Endothelial cell of umbilical vein (primary cell): ENCODE data around the gene RAB24. TPM values are rescaled to one million over a fixed set of nuclear protein-coding genes. Genes with fewer than 3 reads are reported as not detected.

ENCODE experiments used
- BruUV-seq: library from RNA; stranded (reverse); fragments of 400-500 nt; replicated peaks from 2 replicates; lab custom pipeline; 2021; lab: Mats Ljungman, UMichigan
- CTCF ChIA-PET: fragments of 300-600, 350-600 bp; sonication (Branson Sonifier 250); formaldehyde crosslinking; loops from one replicate; lab custom pipeline; 2021; ENCODE audit warnings: antibody characterized with exemption, inconsistent platforms; lab: Charles Lee
- POLR2A ChIA-PET: fragments of 300-600, 350-600 bp; sonication (Branson Sonifier 250); formaldehyde crosslinking; loops from one replicate; lab custom pipeline; 2021; ENCODE audit warnings: antibody characterized with exemption, inconsistent platforms; lab: Charles Lee
- DNase-seq: peaks from one replicate; pipeline ENCODE4 v3.0.0-alpha.2; 2011; ENCODE audit warnings: low read depth, low spot score
- FAIRE-seq: peaks from 2 replicates; lab custom pipeline; 2011; peaks lifted over from hg19 to GRCh38; lab: Jason Lieb, UNC
- H2AFZ ChIP-seq: 2 replicates; pipeline ENCODE4 v1.6.0; 2012; ENCODE audit warnings: low read depth, low read length, control low read depth, inconsistent platforms
- H3K27ac ChIP-seq: 2 replicates; pipeline ENCODE4 v1.5.1; 2011; ENCODE audit warnings: low read depth, mild to moderate bottlenecking, control low read depth, low read length, moderate library complexity; ENCODE audit not compliant: insufficient read depth
- H3K27me3 ChIP-seq, 2 experiments: 2 replicates each; pipeline versions ENCODE4 v1.6.0 to v1.6.1; 2011; ENCODE audit warnings: low read length in 2 of 2, mixed read lengths in 1 of 2; ENCODE audit not compliant: control insufficient read depth in 2 of 2, insufficient read depth in 2 of 2
- H3K36me3 ChIP-seq, 2 experiments: 2 replicates in 1 of 2; 3 replicates in 1 of 2; pipeline ENCODE4 v1.5.1; 2011; ENCODE audit warnings: low read length in 2 of 2, mild to moderate bottlenecking in 1 of 2, moderate library complexity in 1 of 2; ENCODE audit not compliant: control insufficient read depth in 2 of 2, insufficient read depth in 2 of 2; ENCODE audit errors: extremely low read depth in 1 of 2
- H3K4me1 ChIP-seq: 3 replicates; pipeline ENCODE4 v1.5.1; 2011; ENCODE audit warnings: mild to moderate bottlenecking, low read length; ENCODE audit not compliant: control insufficient read depth, insufficient read depth; ENCODE audit errors: extremely low read depth
- H3K4me2 ChIP-seq: 2 replicates; pipeline ENCODE4 v1.6.1; 2011; ENCODE audit warnings: low read length, control low read depth, mixed read lengths; ENCODE audit not compliant: insufficient read depth
- H3K4me3 ChIP-seq, 3 experiments: fragments of 200-600 bp in 1 of 3; sonication (generic), shearing (Covaris generic) in 1 of 3; replicated peaks in 1 of 3; 2 replicates each; pipeline ENCODE4 v1.5.1; 2011 to 2016; ENCODE audit warnings: control low read depth in 3 of 3, low read length in 3 of 3, mild to moderate bottlenecking in 2 of 3, inconsistent platforms in 1 of 3, low read depth in 1 of 3, moderate library complexity in 1 of 3; ENCODE audit not compliant: insufficient read depth in 1 of 3
- H3K79me2 ChIP-seq: 2 replicates; pipeline ENCODE4 v1.6.0; 2012; ENCODE audit warnings: low read length, inconsistent platforms; ENCODE audit not compliant: control insufficient read depth, insufficient read depth
- H3K9ac ChIP-seq: replicated peaks from 2 replicates; pipeline ENCODE3; 2011; ENCODE audit warnings: low read length, control low read depth; ENCODE audit not compliant: insufficient read depth; ENCODE audit errors: extremely low read depth
- H3K9me1 ChIP-seq: replicated peaks from 3 replicates; pipeline ENCODE4 v1.6.0; 2011; ENCODE audit warnings: mild to moderate bottlenecking, low read length; ENCODE audit not compliant: control insufficient read depth, insufficient read depth; ENCODE audit errors: extremely low read depth
- H3K9me3 ChIP-seq: replicated peaks from 2 replicates; pipeline ENCODE4 v1.5.1; 2012; ENCODE audit warnings: low read length, inconsistent platforms; ENCODE audit not compliant: control insufficient read depth, insufficient read depth
- H4K20me1 ChIP-seq: replicated peaks from 2 replicates; pipeline ENCODE3; 2011; ENCODE audit warnings: mild to moderate bottlenecking, low read length; ENCODE audit not compliant: control insufficient read depth, insufficient read depth; ENCODE audit errors: extremely low read depth
- EZH2 ChIP-seq: IDR thresholded peaks from 2 replicates; pipeline ENCODE4 v1.6.1; 2012; ENCODE audit warnings: borderline replicate concordance, low read depth, mild to moderate bottlenecking, moderate library complexity, low read length, inconsistent platforms; ENCODE audit not compliant: severe bottlenecking
- JUN ChIP-seq: IDR thresholded peaks from 2 replicates; pipeline ENCODE4 v1.6.1; 2011; ENCODE audit warnings: borderline replicate concordance, low read depth; ENCODE audit not compliant: insufficient read length, insufficient read depth
- MYC ChIP-seq: IDR thresholded peaks from one replicate; pipeline ENCODE4 v1.6.1; 2011; ENCODE audit warnings: mild to moderate bottlenecking, low read depth, low read length
- POLR2AphosphoS5 ChIP-seq: IDR thresholded peaks from 2 replicates; pipeline ENCODE4 v1.6.1; 2012; ENCODE audit warnings: low read depth, mild to moderate bottlenecking, control low read depth, low read length, moderate library complexity; ENCODE audit not compliant: insufficient read depth
- dilution Hi-C: fragments of 300-500 bp; cut with MboI; formaldehyde crosslinking; loops from one replicate; pipeline ENCODE4 v1.15.0; 2019; ENCODE audit warnings: low sequenced_read_pairs; ENCODE audit not compliant: extremely low pct_ligation_motif_present
- intact Hi-C: fragments of 100-400 bp; cut with micrococcal nuclease; formaldehyde crosslinking; loops from one replicate; pipeline ENCODE4 v1.10.0; 2022
- polyA plus RNA-seq, 4 experiments: library from polyadenylated mRNA; depleted of rRNA in 3 of 4; stranded (reverse) in 3 of 4; unstranded in 1 of 4; fragments of >200 nt; gene quantifications; 2 replicates each; pipeline versions ENCODE4 v1.2.1 to v1.2.3, GENCODE V29; 2011 to 2012; ENCODE audit warnings: missing spikeins in 1 of 4
- total RNA-seq: library from RNA; stranded (reverse); gene quantifications from 2 replicates; pipeline ENCODE4 v1.2.3, GENCODE V29; 2021
- TF ChIP-seq, protein P1 (sequence below), 2 donors: IDR thresholded peaks; 1 replicate in 1 of 2; 2 replicates in 1 of 2; pipeline ENCODE4 v1.5.1; 2011; ENCODE audit warnings: low read length in 2 of 2, mild to moderate bottlenecking in 2 of 2, moderate library complexity in 2 of 2, control low read depth in 1 of 2, inconsistent platforms in 1 of 2, low read depth in 1 of 2; ENCODE audit not compliant: insufficient read depth in 1 of 2; ENCODE audit errors: extremely low read depth in 1 of 2

RAB24 gene
- total and polyA plus RNA-seq, 2 donors (not counting 3 experiments of a cell fraction or from before 2014, with no cell fraction given) = 20.7 to 44.0 TPM

DNA sequence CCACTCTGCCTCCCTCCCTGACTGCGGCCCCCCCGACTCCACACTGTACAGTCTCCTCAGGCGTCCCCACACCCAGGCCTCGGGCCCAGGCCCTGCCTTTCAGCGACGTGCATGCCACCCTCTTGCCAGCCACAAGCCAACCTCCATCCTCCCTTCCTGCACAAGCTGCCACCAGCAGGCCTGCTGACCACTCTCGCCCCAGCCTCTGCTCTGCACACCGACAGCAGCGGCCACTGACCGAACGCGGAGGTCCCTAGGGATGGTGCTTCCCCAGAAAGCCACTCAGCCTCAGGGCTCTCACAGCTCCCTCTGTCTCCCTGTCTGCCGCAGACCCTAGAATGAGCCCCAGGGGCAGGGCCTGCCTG, 29.4 kb upstream of the RAB24 start:
- H3K4me2 ChIP-seq = no peak overlapping the region
- no peak overlapping the region for H3K4me3 ChIP-seq
- H3K4me1 ChIP-seq = peaks cover 8% of the 10 kb centered on the region
- H3K27ac ChIP-seq = no peak overlapping the region
- H3K79me2 ChIP-seq = no peaks in the 10 kb centered on the region
- dilution Hi-C loops (no loop called here), intact Hi-C loops (no loop called here)
- H3K36me3 ChIP-seq = peaks cover 0 to 47% of the 10 kb centered on the region in 2 experiments
- H3K27me3 ChIP-seq = no peaks in the 10 kb centered on the region
- TF ChIP-seq POLR2AphosphoS5 (no peak), JUN (no peak), EZH2 (no peak), MYC (no peak)
- TF ChIP-seq, protein P1, sequence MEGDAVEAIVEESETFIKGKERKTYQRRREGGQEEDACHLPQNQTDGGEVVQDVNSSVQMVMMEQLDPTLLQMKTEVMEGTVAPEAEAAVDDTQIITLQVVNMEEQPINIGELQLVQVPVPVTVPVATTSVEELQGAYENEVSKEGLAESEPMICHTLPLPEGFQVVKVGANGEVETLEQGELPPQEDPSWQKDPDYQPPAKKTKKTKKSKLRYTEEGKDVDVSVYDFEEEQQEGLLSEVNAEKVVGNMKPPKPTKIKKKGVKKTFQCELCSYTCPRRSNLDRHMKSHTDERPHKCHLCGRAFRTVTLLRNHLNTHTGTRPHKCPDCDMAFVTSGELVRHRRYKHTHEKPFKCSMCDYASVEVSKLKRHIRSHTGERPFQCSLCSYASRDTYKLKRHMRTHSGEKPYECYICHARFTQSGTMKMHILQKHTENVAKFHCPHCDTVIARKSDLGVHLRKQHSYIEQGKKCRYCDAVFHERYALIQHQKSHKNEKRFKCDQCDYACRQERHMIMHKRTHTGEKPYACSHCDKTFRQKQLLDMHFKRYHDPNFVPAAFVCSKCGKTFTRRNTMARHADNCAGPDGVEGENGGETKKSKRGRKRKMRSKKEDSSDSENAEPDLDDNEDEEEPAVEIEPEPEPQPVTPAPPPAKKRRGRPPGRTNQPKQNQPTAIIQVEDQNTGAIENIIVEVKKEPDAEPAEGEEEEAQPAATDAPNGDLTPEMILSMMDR (IDR thresholded peaks at IDR 0.05; ENCODE audit: extremely low read depth in 1 of 2, insufficient read depth in 1 of 2, low read depth in 1 of 2, low read length in 2 of 2) = no peak
- H2AFZ ChIP-seq = no peak overlapping the region
- FAIRE-seq (no peak), DNase-seq (no peak)
- ChIA-PET CTCF (interaction anchor here (1.8 kb wide), 1 partner anchor 23 kb away, joined by 6 read pairs; no protein-coding TSS in a partner anchor), POLR2A (no interaction called here)
- H4K20me1 ChIP-seq = no peaks in the 10 kb centered on the region
- H3K9ac ChIP-seq = no peak overlapping the region
- H3K9me3 ChIP-seq = no peaks in the 10 kb centered on the region
- no TSS peak for BruUV-seq
- H3K9me1 ChIP-seq = no peaks in the 10 kb centered on the region
